A549 (cell line): Measurements from ENCODE around the gene FMOD.

Experiments
- BHLHE40 ChIP-seq: IDR thresholded peaks from 2 replicates; pipeline ENCODE4 v1.6.1; 2012; ENCODE audit warnings: low read depth, low read length, inconsistent platforms
- CBX2 ChIP-seq: fragments of 200-600 bp; sonication (generic); IDR thresholded peaks from 2 replicates; pipeline ENCODE4 v1.6.1; 2016; ENCODE audit warnings: low read depth, mild to moderate bottlenecking, borderline replicate concordance
- ZFP36 ChIP-seq: fragments of 450-650 bp; IDR thresholded peaks from 2 replicates; pipeline ENCODE4 v1.6.1; 2014; ENCODE audit warnings: borderline replicate concordance; ENCODE audit not compliant: partially characterized antibody
- TF ChIP-seq, protein P1 (sequence below): fragments of 150-350 bp; IDR thresholded peaks from 2 replicates; pipeline ENCODE4 v1.6.1; 2014; ENCODE audit warnings: low read depth, mild to moderate bottlenecking, low read length

DNA sequence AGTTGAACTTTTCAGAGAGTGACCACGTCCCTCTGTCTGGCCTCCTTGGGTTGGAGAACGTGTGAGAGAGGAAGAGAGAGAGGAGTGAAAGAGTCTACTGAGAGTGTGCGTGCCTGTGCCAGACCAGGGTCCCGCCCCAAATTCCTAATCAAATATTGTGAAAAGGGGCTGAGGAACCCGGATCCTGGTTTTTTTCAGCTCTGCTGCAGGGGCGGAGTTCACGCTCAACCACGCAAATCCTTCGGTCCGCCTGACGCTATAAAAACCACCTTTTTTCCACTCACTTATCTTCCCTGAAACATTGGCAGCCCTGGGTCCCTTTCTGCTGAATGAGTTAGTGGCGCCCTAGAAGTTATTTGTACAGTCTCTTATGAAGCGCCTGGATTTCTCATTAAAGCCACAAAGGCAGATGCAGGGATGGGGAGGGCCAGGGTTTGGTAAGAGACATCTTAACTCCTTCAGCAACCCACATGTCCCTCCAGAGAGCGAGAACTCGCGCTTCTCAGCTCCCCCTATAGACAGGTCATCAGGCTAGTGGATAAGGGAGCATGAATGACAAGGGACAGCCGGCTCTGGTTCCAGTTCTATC lies at the start of gene FMOD:
- TF ChIP-seq CBX2, result no peak
- TF ChIP-seq BHLHE40, result no peak
- TF ChIP-seq, protein P1, sequence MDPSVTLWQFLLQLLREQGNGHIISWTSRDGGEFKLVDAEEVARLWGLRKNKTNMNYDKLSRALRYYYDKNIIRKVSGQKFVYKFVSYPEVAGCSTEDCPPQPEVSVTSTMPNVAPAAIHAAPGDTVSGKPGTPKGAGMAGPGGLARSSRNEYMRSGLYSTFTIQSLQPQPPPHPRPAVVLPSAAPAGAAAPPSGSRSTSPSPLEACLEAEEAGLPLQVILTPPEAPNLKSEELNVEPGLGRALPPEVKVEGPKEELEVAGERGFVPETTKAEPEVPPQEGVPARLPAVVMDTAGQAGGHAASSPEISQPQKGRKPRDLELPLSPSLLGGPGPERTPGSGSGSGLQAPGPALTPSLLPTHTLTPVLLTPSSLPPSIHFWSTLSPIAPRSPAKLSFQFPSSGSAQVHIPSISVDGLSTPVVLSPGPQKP, result no peak
- no peak for TF ChIP-seq ZFP36
